Neural cell (in vitro differentiated cells): Measurements from ENCODE around the gene PPP4R3A.

Source experiments
- CTCF ChIP-seq: fragments of 450-650 bp; IDR thresholded peaks from 2 replicates; pipeline ENCODE4 v1.5.1; 2014; ENCODE audit warnings: antibody characterized with exemption, mild to moderate bottlenecking, moderate library complexity; ENCODE audit not compliant: poor library complexity, severe bottlenecking
- EP300 ChIP-seq: fragments of 450-650 bp; conservative IDR thresholded peaks from 2 replicates; pipeline ENCODE4 v1.6.1; 2014; ENCODE audit warnings: antibody characterized with exemption, mild to moderate bottlenecking, moderate library complexity; ENCODE audit not compliant: poor library complexity, severe bottlenecking
- EZH2 ChIP-seq: fragments of 200-600, 300-800 bp; shearing (Covaris generic), sonication (generic); IDR thresholded peaks from 2 replicates; pipeline ENCODE4 v1.6.1; 2014; ENCODE audit warnings: antibody characterized with exemption, low read length, borderline replicate concordance, mild to moderate bottlenecking; ENCODE audit not compliant: insufficient read depth, poor library complexity, severe bottlenecking
- MXI1 ChIP-seq: fragments of 450-650 bp; conservative IDR thresholded peaks from 2 replicates; pipeline ENCODE4 v1.6.1; 2014; ENCODE audit warnings: antibody characterized with exemption, mild to moderate bottlenecking; ENCODE audit not compliant: poor library complexity, severe bottlenecking
- POLR2AphosphoS5 ChIP-seq: IDR thresholded peaks from 2 replicates; pipeline ENCODE4 v1.6.1; 2012
- RAD21 ChIP-seq: fragments of 450-650 bp; conservative IDR thresholded peaks from 2 replicates; pipeline ENCODE4 v1.6.1; 2014; ENCODE audit warnings: antibody characterized with exemption, mild to moderate bottlenecking, moderate library complexity
- REST ChIP-seq: IDR thresholded peaks from 2 replicates; pipeline ENCODE4 v1.6.1; 2012; ENCODE audit warnings: borderline replicate concordance
- SMC3 ChIP-seq: fragments of 450-650 bp; conservative IDR thresholded peaks from 2 replicates; pipeline ENCODE4 v1.6.1; 2014; ENCODE audit warnings: antibody characterized with exemption, mild to moderate bottlenecking, moderate library complexity; ENCODE audit not compliant: poor library complexity
- TAF1 ChIP-seq: IDR thresholded peaks from 2 replicates; pipeline ENCODE4 v1.6.1; 2012; ENCODE audit warnings: low read depth

GRCh38 chr14:91464615-91465205 lies 45.4 kb downstream of the PPP4R3A start:
- TF ChIP-seq MXI1 (no peak), CTCF (no peak), TAF1 (no peak), EP300 (no peak), RAD21 (no peak), EZH2 (no peak), POLR2AphosphoS5 (no peak), REST (no peak), SMC3 (no peak)
